Measurements from ENCODE around the gene CDH13.

CDH13 gene

DNA sequence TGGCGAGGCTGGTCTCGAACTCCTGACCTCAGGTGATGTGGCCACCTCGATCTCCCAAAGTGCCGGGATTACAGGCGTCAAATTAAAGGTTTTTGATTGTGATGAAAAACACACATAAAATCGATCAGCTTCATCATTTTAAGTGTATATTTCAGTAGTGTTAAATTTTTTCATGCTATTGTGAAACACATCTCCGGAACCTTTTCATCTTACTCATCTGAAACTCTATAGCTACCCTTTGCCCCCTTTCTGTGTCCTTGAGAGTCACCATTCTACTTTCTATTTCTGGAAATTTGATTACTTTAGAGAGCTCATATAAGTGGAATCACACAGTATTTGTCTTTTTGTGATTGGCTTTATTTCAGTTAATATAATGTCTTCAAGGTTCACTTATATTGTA lies 702.7 kb downstream of the CDH13 start:
- DNase-seq = no peak

- DNase-seq = no peak
Measured at GRCh38 chr16:83330251-83330650, 703.5 kb downstream of the CDH13 start.

- no peak for DNase-seq
Measured at GRCh38 chr16:83335076-83335475, 708.3 kb downstream of the CDH13 start.

DNA sequence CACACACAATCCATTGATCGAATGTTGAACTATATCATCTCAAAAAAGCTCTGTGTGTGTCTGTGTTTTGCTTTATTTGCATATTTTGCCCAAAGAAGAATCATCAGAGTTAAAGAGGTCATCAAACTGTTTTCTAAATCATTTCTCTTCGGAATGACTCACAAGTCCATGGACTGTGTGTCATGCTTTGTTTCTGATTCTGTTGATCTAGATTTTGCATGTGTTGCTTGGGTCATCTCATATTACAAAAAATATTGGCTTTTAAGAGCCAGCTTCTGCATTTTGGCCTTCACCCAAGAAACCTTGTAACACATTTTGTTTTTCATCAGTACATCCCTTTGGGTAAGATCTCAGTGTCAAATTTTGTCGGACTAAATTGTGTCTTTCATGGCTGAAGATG lies 709.8 kb downstream of the CDH13 start:
- no peak for DNase-seq

- DNase-seq = no peak
Measured at GRCh38 chr16:83338138-83338537, 711.4 kb downstream of the CDH13 start.

DNA sequence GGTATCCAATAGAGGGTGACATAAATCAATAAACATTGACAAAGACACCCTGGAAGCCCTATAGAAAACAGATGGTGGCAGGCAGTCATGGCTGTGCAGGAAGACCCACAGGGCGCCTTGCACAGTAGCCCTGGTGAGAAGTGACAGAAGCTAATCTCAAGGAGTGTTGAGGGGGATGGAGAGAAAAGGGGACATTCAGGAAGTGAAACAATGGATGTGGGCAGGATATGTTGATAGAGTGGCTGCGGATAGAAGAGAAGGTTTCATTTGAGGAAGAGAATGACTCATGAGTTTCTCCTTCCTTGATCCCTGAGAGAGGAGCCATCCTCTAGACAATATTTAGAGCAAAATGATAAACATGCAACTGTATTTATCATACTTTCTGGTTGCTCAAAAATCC lies 712.2 kb downstream of the CDH13 start:
- no peak for DNase-seq

- peak; percentile 59 for DNase-seq
Measured at GRCh38 chr16:83343935-83344366, 717.2 kb downstream of the CDH13 start.

DNA sequence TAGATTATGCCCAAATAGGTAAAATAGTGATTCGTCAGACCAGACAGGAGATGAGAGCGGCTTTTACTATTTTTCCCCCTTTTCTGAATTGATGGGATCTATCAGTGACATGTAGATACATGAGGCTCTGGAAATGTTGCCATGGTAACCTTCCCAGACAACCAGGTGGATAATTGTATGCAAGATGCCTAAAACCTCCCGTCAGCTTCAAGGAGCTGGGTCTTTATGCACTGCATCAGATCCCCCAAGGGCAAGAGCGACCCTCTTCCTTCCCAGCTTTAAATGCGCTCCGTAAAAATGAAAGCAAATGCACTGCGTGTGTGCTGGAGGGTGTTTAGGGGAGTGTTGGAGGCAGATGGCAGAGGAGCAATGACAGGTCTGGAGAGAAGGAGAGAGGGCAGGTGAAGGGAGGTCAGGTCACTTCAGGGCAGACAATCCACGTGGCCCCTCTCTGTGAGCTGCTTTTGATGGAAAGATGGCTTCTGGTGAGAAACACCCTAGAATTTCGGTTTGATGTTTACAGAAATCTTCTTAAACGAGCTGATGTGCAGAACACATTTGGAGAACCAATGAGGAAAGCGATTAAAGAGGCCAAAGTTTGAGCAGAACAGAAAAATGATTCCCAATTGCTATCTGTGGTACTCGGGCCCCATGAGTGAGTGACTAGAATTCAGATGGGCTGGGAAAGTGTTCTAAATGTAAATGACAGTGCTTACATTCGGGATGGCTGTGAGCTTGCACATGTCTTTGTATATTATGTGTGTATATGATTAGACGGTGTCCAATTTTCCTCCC lies 719.3 kb downstream of the CDH13 start:
- DNase-seq = no peak

GRCh38 chr16:83348991-83349390 lies 722.2 kb downstream of the CDH13 start:
- DNase-seq = peak; percentile 31

DNA sequence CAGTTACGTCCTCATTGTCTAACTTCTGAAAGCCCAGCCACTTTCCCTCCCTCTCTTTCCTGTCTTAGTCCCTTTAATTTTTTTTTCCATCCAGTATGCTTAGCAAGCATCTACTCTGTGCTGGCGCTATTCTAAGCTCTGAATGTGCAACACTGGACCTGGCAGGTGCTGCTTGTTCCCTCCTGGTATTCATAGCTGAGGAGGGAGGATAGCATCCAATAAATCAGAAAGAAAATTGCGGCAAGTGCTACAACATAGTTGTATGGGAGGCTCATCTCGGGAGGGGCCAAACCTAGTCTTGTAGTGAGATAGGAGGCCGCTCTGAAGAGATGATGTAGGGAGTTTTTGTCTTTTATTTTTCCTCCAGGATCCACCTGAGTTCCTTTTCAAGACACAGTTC lies 723.7 kb downstream of the CDH13 start:
- no peak for DNase-seq

DNA sequence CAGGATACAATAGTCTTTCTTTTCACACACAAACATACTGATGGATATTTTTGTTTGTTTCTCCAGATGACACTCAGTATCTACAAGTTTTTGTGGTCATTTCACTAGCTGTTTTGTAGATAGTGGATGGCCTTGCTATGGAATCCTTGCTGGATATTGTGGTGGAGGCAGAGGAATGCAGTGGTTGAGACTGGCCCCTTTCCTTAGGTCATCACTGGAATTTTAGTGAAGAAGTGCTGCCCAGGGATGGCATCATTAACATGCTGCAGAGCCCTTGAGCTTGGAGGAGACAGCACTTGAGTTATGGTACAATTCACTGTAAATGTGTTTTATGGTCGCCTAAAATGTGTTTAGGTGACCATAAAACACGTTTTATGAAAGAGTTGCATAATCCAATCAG lies 725.1 kb downstream of the CDH13 start:
- no peak for DNase-seq

GRCh38 chr16:83353241-83353640 lies 726.5 kb downstream of the CDH13 start:
- no peak for DNase-seq

DNA sequence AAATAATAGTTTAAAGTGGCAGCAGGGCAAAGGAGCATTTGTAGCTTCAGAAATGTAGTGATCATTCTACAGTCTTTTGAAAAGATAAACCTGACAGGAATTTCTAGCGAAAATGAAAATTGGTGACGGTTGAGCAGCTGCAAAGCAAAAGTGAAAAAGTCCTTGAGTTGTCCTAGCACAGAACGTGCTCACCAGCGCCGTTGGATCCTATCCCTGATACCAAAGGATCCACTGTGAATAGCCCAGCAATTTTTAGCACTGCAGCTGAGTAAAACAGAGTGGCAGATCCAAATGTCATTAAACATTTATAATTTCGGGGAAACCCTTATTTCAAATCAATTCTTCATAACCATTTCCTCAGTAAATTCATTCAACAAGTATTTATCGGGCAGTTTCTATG lies 727.2 kb downstream of the CDH13 start:
- DNase-seq = no peak

DNA sequence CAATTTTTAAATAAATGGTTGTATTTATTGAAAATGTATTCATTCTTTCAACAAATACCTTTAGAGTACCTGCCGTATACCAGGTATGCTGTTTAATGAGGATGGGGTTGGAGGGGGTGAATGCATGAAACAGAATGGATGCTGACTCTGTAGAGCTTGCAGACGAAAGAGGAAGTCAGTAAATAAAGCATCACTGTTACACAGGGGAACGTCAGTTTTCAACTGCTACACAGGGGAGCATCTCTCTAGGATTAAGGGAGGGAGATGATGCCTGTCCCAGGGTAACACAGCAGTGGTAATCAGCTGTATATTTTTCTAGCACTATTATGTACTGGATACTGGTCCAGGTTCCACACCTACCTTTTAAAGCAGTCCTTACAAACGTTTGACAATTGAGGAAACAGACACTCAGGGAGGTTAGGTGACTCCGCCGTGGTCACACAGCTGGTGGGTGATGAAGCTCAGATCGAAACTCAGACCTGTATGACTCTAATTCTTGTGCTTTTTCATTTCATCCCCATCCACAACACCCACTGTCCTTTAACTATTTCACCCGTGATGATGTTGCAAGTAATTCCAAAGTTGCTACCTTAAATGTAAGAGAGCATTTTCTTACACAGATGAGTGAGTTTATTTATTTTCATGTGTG lies 728.9 kb downstream of the CDH13 start:
- no peak for DNase-seq

- DNase-seq = no peak
Measured at GRCh38 chr16:83356266-83356665, 729.5 kb downstream of the CDH13 start.

DNA sequence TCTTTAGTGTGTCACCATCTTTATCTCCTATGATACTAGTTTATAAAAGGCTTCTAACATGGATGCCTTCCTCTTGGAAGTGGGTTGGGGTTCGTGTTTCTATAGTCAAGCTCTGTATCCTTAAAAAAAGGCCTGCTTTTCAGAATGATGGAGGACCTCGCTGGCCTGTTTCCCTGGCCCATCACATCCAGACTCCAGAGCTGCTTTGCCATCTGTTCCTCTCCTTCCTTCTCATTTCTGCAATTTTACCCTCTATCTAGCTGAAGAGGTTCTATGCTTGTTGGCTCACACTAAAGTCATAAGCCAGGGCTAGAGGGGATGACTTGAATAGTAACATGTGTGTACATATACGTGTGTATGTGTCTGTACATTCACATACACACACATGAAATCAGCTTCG lies 730.2 kb downstream of the CDH13 start:
- no peak for DNase-seq

- no peak for DNase-seq
Measured at GRCh38 chr16:83363521-83363920, 736.8 kb downstream of the CDH13 start.

DNA sequence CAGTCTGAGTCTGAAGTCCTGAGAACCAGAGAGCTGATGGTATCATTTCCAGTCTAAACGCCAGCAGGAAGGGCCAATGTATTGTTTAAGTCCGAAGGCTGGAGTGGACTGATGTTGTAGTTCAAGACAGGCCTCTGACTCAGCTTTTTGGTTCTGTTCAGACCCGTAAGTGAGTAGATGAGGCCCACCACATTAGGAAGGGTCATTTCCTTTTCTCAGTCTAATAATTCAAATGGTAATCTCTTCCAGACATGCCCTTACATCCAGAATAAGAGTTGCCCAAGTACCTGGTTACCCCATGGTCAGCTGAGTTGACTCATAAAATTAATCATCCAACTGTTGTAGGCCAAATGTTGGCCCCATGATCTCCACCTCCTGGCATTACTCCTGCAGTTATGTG lies 738.4 kb downstream of the CDH13 start:
- no peak for DNase-seq

- no peak for DNase-seq
Measured at GRCh38 chr16:83366228-83366627, 739.5 kb downstream of the CDH13 start.

DNA sequence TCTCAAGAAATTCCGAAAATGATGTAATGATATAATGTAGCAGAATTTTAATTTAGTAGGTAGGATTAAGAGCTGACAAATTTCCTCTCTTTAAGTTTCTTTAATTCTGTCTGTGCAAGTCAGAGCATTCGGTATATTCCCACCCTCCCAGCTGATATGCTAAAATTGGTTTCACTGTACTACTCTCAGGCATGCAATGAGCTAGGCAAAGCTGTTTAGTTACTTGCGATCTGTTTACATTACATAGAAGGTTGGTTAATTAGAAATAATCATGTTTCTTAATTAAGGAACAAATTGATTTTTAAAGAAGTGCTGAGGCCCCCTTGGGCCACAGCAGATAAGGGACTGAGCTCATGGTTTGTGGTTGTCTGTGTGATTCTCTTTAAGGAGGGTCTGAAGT lies 748.2 kb downstream of the CDH13 start:
- DNase-seq = no peak

DNA sequence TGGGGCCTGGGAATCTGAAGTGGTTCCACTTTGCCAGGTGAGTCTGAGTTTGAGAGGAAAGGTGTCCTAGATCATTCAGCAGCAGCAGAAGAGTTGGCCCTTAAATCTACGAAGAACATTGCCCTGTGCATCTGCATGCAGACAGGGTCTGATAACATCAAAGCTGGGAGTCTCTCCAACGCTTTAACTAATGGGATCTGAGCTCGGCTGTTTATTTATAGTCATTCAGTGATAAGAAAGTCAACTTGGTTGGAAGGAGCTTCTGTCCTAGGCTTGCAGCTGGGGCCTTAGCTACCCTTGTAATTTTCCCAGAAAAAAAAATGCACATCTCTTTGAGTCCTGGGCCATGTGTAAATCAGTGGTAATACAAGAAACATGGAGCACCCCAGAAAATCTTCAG lies 763.0 kb downstream of the CDH13 start:
- no peak for DNase-seq

- DNase-seq = no peak
Measured at GRCh38 chr16:83390759-83391158, 764.0 kb downstream of the CDH13 start.

GRCh38 chr16:83392743-83393142 lies 766.0 kb downstream of the CDH13 start:
- DNase-seq = no peak

DNA sequence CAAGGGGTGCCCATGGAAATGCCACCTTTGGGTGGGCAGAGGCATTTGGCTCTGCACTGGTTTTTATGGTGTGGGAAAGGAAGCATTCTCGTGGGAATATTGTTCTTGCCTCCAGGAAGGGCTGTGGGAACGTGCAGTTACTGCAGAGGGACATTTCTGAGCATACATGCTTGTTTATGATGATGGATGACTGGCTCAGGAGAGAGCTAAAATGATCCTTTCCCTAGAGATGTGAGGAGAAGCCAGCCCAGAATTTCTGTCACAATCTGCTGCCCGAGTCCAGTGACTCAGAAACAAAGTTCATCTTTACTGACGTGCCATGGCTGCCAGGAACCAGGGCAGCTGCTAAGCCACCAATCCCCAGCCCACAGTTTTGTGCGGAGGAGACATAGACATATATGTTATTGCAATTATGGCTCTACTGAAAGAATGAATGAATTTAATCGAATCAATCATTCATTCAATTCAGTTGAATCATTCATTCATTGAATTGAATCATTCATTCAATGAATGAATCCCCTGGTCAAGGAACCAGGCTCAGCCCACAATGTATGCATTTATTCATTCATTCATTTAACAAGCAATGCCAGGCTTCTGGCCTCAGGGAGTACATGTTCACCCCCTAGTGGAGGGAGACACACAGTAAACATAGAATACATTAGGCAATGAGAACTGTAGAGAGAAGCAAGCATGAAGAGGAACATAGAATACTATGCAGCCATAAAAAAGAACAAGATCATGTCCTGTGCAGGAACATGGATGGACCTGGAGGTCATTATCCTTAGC lies 766.6 kb downstream of the CDH13 start:
- DNase-seq = no peak

Data from T1000 (cell line).